Neural progenitor cell (in vitro differentiated cells): Measurements from ENCODE around the gene EXOG.

ENCODE experiments used
- CTCF ChIP-seq: fragments of 200-600 bp; sonication (generic); IDR thresholded peaks from 2 replicates; pipeline ENCODE4 v1.5.1; 2017; ENCODE audit warnings: antibody characterized with exemption, mild to moderate bottlenecking
- EZH2 ChIP-seq: fragments of 200-600 bp; sonication (generic); IDR thresholded peaks from 2 replicates; pipeline ENCODE4 v1.6.1; 2017; ENCODE audit warnings: antibody characterized with exemption, mild to moderate bottlenecking, moderate library complexity

- no peak for TF ChIP-seq CTCF
- TF ChIP-seq EZH2, result no peak
Measured at GRCh38 chr3:38560284-38560683, 64.1 kb downstream of the EXOG start.
